PFSK-1 (cell line): Measurements from ENCODE around the gene HM13. TPM values are rescaled to one million over a fixed set of nuclear protein-coding genes. Genes with fewer than 3 reads are reported as not detected.
A peak's percentile ranks its signal among the peaks of the same experiment; 100 is the strongest.

Source experiments
- FOXP2 ChIP-seq: optimal IDR thresholded peaks from 2 replicates; pipeline ENCODE3; 2011; ENCODE audit warnings: borderline replicate concordance, control low read depth, inconsistent platforms; ENCODE audit not compliant: insufficient read depth; ENCODE audit errors: extremely low read length, extremely low read depth
- POLR2AphosphoS5 ChIP-seq: IDR thresholded peaks from 2 replicates; pipeline ENCODE4 v1.6.1; 2012; ENCODE audit warnings: low read depth, mild to moderate bottlenecking, control low read depth, low read length, moderate library complexity
- REST ChIP-seq, 2 experiments: IDR thresholded peaks; 2 replicates each; pipeline versions ENCODE4 v1.6.1 to v1.8.0; 2011 to 2012; ENCODE audit warnings: low read depth in 2 of 2, low read length in 2 of 2, control low read depth in 1 of 2, inconsistent platforms in 1 of 2, mild to moderate bottlenecking in 1 of 2, moderate library complexity in 1 of 2; ENCODE audit not compliant: insufficient read depth in 1 of 2
- SIN3A ChIP-seq: IDR thresholded peaks from 2 replicates; pipeline ENCODE4 v1.6.1; 2012; ENCODE audit warnings: mild to moderate bottlenecking, low read length, moderate library complexity, borderline replicate concordance; ENCODE audit not compliant: insufficient read depth
- TAF1 ChIP-seq: IDR thresholded peaks from 2 replicates; pipeline ENCODE4 v1.6.1; 2012; ENCODE audit warnings: low read length, control low read depth, borderline replicate concordance; ENCODE audit not compliant: insufficient read depth
- polyA plus RNA-seq: library from polyadenylated mRNA; unstranded; fragments of >200 nt; gene quantifications from one replicate; pipeline ENCODE4 v1.2.1, GENCODE V29; 2012; ENCODE audit warnings: low read depth, missing spikeins; ENCODE audit not compliant: insufficient read length

Gene HM13
- 298 TPM for polyA plus RNA-seq

GRCh38 chr20:31514154-31515071 is at the start of gene HM13:
HM13 (plus strand) TSS chr20:31514442; CDS start chr20:31514552, 110 bp downstream.
- TF ChIP-seq SIN3A (peak; percentile 42; the same call in 1 of the 2 replicates), POLR2AphosphoS5 (peak; percentile 88), REST (IDR thresholded peaks at IDR 0.05; ENCODE audit: insufficient read depth in 1 of 2, low read depth in 2 of 2, low read length in 2 of 2) (no peak), TAF1 (peak; percentile 82; the same call in 1 of the 2 replicates), FOXP2 (peak; percentile 97)

DNA sequence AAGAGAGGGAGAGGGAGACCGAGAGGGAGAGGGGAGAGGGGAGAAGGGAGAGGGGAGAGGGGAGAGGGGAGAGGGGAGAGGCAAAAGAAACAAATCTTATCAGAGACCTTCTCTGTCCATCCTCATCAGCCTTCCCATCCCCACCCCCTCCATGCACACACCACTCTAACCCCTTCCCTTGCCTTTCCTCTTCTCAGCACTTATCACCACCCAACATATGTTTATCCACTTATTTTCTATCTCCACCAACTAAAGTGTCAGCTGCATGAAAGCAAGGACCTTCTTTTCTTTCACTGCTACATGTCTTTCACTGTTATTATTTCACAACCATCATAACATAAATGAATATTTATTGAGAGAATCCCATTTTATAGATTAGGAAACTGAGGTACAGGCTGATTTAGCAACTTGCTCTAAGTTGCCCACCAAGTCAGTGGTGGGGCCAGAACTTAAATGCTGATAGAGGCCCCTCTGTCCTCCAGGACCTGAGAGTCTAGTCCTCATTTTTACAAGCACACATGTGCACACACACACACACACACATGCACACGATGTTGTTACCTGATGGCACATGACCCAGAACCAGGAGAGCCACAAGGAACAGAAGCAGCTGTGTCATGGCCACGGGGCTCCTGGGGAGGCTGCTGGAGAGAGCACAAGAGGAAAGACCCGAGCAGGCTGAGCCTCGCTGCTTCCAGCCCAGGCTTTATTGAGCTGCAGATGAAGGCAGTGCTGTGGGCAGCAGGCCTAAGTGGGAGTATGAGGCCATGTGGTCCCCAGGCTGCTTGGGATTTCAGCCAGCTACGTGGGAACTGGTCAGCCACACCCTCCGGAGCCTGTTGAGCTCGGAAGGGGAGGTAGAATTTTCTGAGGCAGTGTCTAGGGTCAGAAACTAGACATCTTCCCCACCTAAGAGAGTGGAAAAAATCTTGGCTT is 41.6 kb upstream of the HM13 start:
- no peak for TF ChIP-seq SIN3A

GRCh38 chr20:31473331-31474096 is 40.7 kb upstream of the HM13 start:
- TF ChIP-seq TAF1 (no peak), POLR2AphosphoS5 (no peak), FOXP2 (no peak), REST (IDR thresholded peaks at IDR 0.05; ENCODE audit: insufficient read depth in 1 of 2, low read depth in 2 of 2, low read length in 2 of 2) (no peak), SIN3A (no peak)

GRCh38 chr20:31474097-31474436 is 40.2 kb upstream of the HM13 start:
- TF ChIP-seq FOXP2 (no peak), TAF1 (no peak)

DNA sequence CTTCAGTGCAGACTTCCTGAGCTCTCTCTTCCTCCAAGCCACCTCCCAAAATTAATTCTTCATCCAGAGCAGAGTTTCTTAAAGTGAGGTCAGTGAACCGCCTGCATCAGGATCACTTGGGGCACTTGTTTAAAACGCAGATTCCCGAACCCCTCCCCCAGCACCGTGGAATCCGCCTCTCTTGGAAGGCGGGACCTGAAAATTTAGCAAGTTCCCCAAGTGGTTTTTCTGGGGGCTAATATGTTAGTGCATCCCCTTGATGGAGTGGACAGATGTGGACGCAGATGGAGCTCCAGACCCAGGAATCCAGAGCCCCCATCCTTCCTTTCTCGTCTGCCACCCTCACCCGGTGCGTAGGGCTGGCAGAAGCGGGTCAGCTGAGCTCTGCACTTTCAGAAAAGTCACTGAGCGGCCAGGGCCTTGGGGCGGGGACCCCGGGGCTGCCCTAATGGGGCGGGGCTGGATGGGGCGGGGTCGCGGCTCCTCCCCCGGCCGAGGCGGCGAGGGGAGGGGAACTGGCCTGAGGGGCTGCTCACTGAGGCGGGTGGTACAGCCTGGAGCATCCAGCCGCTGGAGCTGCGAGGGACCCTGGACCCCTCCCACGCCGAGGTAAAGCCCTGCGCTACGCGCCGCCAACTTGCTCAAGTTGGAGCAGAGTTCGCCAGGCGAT is 39.3 kb upstream of the HM13 start, which contains the start of the genes DEFB124 and REM1:
DEFB124 (minus strand) TSS at position 370 of the 670 bp plus-strand sequence. CDS start 2,114 bp downstream, outside the sequence.
REM1 (plus strand) TSS at position 531 of the 670 bp plus-strand sequence. CDS start 1,158 bp downstream, outside the sequence.
- TF ChIP-seq SIN3A = no peak
- no peak for TF ChIP-seq REST (IDR thresholded peaks at IDR 0.05; ENCODE audit: insufficient read depth in 1 of 2, low read depth in 2 of 2, low read length in 2 of 2)
- TF ChIP-seq TAF1 = no peak
- no peak for TF ChIP-seq FOXP2
- no peak for TF ChIP-seq POLR2AphosphoS5
